Kidney (tissue), 14 donors: ENCODE measurements around the gene DOCK6. TPM values are rescaled to one million over a fixed set of nuclear protein-coding genes. Genes with fewer than 3 reads are reported as not detected.

Experiments used
- DNase-seq, 5 donors: peaks; one replicate each; pipeline ENCODE4 v3.0.0-alpha.2; 2013 to 2020
- FAIRE-seq: peaks from 2 replicates; lab custom pipeline; 2012; peaks lifted over from hg19 to GRCh38; lab: Jason Lieb, UNC
- H3K27ac ChIP-seq, 2 donors: one replicate each; pipeline ENCODE4 v1.7.0; 2013; ENCODE audit warnings: low read depth in 2 of 2, low read length in 2 of 2, inconsistent platforms in 1 of 2
- H3K27me3 ChIP-seq: one replicate; pipeline ENCODE4 v1.7.1; 2013; ENCODE audit warnings: low read length, inconsistent platforms; ENCODE audit not compliant: control insufficient read depth, insufficient read depth
- H3K36me3 ChIP-seq, 3 donors: one replicate each; pipeline versions ENCODE4 v1.7.0 to v1.7.1; 2013; ENCODE audit warnings: low read length in 3 of 3, control low read depth in 1 of 3, inconsistent platforms in 1 of 3; ENCODE audit not compliant: insufficient read depth in 3 of 3, control insufficient read depth in 2 of 3
- H3K4me1 ChIP-seq, 3 donors: one replicate each; pipeline versions ENCODE4 v1.7.0 to v1.7.1; 2013; ENCODE audit warnings: low read length in 3 of 3, inconsistent platforms in 1 of 3, low read depth in 1 of 3; ENCODE audit not compliant: control insufficient read depth in 2 of 3, insufficient read depth in 2 of 3
- H3K4me3 ChIP-seq, 3 donors: one replicate each; pipeline versions ENCODE4 v1.7.0 to v1.8.1; 2013; ENCODE audit warnings: low read length in 3 of 3, control low read depth in 1 of 3, inconsistent platforms in 1 of 3
- H3K9ac ChIP-seq, 3 donors: one replicate each; pipeline versions ENCODE4 v1.7.0 to v1.7.1; 2013; ENCODE audit warnings: low read length in 3 of 3, control low read depth in 1 of 3, inconsistent platforms in 1 of 3
- H3K9me3 ChIP-seq, 3 donors: one replicate each; pipeline versions ENCODE4 v1.7.0 to v1.7.1; 2013; ENCODE audit warnings: low read length in 3 of 3, control low read depth in 1 of 3, inconsistent platforms in 1 of 3; ENCODE audit not compliant: control insufficient read depth in 2 of 3, insufficient read depth in 1 of 3
- intact Hi-C: fragments of 100-400 bp; cut with DNase I; formaldehyde crosslinking; loops from one replicate; pipeline ENCODE4 v1.11.1; 2022
- polyA plus RNA-seq: library from polyadenylated mRNA; stranded (reverse); fragments of 350-450 nt; fragmentation: Illumina TruSeq; extraction: RNeasy Lipid Tissue Mini Kit (QIAGEN cat#74804); gene quantifications from one replicate; pipeline ENCODE4 v1.2.3, GENCODE V29; 2014; ENCODE audit warnings: low read depth, low replicate concordance; ENCODE audit not compliant: insufficient read depth
- total RNA-seq: library from RNA; stranded (reverse); fragmentation: NEBNext Ultra II Directional; extraction: Animal tissue kit (Norgen Biotek cat#: 25700); gene quantifications from one replicate; pipeline ENCODE4 v1.2.1, GENCODE V29; 2021
- TF ChIP-seq, protein P1 (sequence below): IDR thresholded peaks from 3 replicates; pipeline ENCODE4 v1.5.1; 2012; ENCODE audit warnings: mild to moderate bottlenecking, moderate library complexity, borderline replicate concordance; ENCODE audit not compliant: insufficient read depth; ENCODE audit errors: extremely low read depth
- donor health status: control.
- donor health status: control.
- donor health status: control.
- donor health status: control.
- donor health status: control.
- donor health status: DM: yes; HTN: yes; CAD: no.
- donor health status: Normal renal cell carcinoma (clear cell type).

DOCK6 gene
- total and polyA plus RNA-seq, 2 donors from 2014 or later, result 45.8 to 112 TPM

DNA sequence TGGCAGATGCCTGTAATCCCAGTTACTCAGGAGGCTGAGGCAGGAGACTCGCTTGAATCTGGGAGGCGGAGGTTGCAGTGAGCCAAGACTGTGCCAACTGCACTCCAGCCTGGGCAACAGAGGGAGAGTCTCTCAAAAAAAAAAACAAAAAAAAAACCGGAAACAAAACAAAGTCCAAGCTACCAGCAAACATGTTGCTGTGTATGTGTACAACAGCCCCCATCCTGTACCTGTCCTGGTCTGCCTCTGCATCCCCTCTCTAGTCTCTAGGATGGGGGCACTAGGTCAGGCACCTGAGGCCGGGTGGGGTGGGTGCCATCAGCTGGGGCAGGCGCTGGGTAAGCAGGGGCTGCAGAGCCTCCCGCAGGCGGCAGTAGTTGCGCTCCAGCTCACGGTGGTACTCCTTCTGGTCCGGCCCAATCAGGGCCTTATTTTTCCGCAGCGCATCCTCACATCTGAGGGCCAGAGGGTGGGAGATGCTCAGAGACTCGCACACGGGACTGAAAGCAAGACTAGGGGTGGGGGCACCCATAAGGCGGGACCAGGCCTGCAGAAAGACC lies 62.2 kb downstream of the DOCK6 start:
- Histone ChIP-seq H3K36me3 (peaks cover 0 to 7% (median 2%) of the 10 kb centered on the region in 3 donors), H3K9me3 (no peaks in the 10 kb centered on the region), H3K4me1 (peaks cover 2 to 29% (median 17%) of the 10 kb centered on the region in 3 donors), H3K4me3 (no peak overlapping the region), H3K27ac (no peak overlapping the region), H3K9ac (no peak overlapping the region), H3K27me3 (no peaks in the 10 kb centered on the region)
- FAIRE-seq (no peak), DNase-seq (no peak)
- intact Hi-C loops, result loop anchor here (5.0 kb wide), 1 partner anchor 63 kb away; no protein-coding TSS in a partner anchor
- TF ChIP-seq, protein P1, sequence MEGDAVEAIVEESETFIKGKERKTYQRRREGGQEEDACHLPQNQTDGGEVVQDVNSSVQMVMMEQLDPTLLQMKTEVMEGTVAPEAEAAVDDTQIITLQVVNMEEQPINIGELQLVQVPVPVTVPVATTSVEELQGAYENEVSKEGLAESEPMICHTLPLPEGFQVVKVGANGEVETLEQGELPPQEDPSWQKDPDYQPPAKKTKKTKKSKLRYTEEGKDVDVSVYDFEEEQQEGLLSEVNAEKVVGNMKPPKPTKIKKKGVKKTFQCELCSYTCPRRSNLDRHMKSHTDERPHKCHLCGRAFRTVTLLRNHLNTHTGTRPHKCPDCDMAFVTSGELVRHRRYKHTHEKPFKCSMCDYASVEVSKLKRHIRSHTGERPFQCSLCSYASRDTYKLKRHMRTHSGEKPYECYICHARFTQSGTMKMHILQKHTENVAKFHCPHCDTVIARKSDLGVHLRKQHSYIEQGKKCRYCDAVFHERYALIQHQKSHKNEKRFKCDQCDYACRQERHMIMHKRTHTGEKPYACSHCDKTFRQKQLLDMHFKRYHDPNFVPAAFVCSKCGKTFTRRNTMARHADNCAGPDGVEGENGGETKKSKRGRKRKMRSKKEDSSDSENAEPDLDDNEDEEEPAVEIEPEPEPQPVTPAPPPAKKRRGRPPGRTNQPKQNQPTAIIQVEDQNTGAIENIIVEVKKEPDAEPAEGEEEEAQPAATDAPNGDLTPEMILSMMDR, result no peak

GRCh38 chr19:11199517-11199916 lies 62.8 kb downstream of the DOCK6 start:
- FAIRE-seq (no peak), DNase-seq (no peak)
- TF ChIP-seq, protein P1, result no peak
- peaks cover 0 to 7% (median 2%) of the 10 kb centered on the region in 3 donors for H3K36me3 ChIP-seq
- H3K27me3 ChIP-seq, result no peaks in the 10 kb centered on the region
- peaks cover 2 to 25% (median 13%) of the 10 kb centered on the region in 3 donors for H3K4me1 ChIP-seq
- H3K9ac ChIP-seq, result no peak overlapping the region
- no peak overlapping the region for H3K4me3 ChIP-seq
- no peaks in the 10 kb centered on the region for H3K9me3 ChIP-seq
- intact Hi-C loops, result no loop called here
- H3K27ac ChIP-seq, result peak overlapping the region in 1 of 2 donors; percentile 20

DNA sequence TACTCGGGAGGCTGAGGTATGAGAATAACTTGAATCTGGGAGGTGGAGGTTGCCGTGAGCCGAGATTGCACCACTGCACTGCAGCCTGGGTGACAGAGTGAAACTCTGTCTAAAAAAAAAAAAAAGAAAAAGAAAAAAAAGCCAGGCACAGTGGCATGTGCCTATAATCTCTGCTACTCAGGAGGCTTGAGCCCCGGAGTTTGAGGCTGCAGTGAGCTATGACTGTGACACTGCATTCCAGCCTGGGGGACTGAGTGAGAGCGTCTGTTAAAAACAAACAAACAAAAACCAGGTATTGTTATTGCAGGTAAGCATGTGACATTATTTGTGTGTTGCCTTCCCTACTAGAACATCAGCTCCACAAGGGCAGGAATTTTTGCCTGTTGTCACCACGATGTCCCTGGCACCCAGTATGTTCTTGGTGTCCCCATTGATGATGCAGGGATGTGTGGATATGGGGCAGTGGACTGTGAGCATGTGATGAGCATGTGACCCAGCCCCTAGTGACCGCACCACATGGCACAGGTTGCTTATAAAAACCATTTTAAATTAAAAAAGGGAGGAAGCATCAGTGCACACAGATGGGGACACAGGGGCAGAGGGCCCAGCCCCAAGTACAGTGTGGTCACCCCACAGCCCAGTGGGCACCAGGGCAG lies 63.4 kb downstream of the DOCK6 start:
- Histone ChIP-seq H3K4me3 (no peak overlapping the region), H3K9ac (peak overlapping the region in 1 of 3 donors; percentile 34), H3K4me1 (peaks cover 2 to 19% (median 13%) of the 10 kb centered on the region in 3 donors), H3K27ac (peak overlapping the region in 1 of 2 donors; percentile 22), H3K36me3 (peaks cover 0 to 9% (median 2%) of the 10 kb centered on the region in 3 donors), H3K9me3 (no peaks in the 10 kb centered on the region), H3K27me3 (no peaks in the 10 kb centered on the region)
- DNase-seq, result no peak
- no peak for FAIRE-seq
- TF ChIP-seq, protein P1, result no peak
- intact Hi-C loops, result no loop called here
